COLO668 (cell line): ENCODE data around the gene DGKD.
"Not testable (repeated sequence)": the region's sequence is repeated elsewhere in the genome, so short reads cannot be mapped to it uniquely, and the experiment has no call there.

Experiments used
- DNase-seq: peaks from one replicate; lab custom pipeline; 2025; ENCODE audit not compliant: unreplicated experiment; lab: John Stamatoyannopoulos, UW

DGKD gene

DNA sequence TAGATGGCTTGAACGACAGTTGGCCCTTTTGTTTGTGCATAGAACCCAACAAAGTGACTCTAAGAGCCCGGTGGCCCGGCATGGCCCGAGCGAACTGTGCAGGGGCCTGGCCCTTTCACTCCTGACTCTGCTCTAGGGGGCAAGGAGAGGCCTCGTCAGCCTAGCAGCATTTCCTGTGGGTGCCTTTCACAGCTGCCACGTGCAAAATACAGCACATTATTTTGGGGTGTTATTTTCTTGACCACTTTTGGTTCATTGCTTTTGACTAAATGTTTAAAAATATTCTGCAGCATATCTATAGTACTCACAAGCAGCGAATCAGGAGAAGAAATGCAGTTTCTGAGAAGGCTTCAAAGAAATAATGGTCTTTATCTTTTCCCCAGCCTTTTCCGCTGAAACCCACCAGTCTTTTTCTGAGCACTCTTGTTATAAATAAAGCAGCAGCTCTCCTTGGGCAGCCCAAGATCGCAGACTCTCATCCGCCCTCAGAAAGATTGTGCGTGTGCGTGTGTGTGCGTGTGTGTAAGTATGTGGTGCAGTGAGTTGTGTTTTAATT is 31.3 kb downstream of the DGKD start:
- DNase-seq, result no peak

DNA sequence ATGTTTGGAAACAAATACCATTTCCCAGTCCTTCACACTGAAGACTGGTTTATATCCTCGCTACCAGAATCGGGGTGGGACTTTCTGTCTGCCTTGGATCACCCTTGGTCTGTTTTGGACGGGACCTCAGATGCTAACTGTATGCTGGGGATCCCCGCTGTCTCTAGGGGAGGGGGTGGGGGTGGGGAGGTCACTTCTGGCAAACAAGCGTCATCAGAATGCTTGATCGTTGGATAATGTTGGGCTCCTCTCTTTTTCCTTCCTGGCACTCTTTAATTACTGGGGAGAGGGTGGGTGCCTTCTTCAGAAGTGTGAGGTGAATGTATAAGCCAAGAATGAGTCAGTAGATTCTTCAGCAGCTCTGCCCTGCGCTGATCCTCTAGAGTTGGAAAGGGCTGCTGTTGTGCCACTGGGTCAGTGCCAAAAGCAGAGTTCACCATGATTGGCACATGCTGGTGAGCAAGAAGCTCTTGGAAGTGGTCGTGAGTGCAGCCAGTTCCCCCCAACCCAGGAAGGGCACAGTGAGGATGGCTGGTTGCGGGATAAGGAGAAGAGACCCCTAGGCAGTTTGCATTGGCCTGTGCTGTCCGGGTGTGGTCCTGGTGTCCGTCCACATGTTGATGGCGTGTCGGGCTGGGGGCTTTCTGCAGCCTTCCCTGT is 32.2 kb downstream of the DGKD start:
- DNase-seq, result no peak

DNA sequence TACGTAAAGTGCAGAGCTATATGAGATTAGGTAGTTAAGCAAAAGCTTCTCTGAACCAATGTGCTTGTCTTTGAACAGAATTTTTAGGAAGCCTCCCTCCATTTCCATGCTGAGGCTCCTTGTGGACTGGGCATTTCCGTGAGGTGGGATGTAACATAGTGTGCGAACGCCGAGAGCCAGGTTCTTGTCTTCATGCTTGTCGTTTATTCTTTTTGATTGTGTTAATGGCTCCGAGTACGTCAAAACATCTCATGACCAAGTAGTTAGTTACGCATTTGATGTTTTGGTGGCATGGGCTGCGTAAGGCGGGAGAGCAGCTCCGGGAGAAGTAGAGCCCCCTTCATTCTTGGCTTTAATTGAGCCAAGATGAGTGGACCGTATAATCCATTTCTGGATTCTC is 32.9 kb downstream of the DGKD start:
- DNase-seq, result no peak

DNA sequence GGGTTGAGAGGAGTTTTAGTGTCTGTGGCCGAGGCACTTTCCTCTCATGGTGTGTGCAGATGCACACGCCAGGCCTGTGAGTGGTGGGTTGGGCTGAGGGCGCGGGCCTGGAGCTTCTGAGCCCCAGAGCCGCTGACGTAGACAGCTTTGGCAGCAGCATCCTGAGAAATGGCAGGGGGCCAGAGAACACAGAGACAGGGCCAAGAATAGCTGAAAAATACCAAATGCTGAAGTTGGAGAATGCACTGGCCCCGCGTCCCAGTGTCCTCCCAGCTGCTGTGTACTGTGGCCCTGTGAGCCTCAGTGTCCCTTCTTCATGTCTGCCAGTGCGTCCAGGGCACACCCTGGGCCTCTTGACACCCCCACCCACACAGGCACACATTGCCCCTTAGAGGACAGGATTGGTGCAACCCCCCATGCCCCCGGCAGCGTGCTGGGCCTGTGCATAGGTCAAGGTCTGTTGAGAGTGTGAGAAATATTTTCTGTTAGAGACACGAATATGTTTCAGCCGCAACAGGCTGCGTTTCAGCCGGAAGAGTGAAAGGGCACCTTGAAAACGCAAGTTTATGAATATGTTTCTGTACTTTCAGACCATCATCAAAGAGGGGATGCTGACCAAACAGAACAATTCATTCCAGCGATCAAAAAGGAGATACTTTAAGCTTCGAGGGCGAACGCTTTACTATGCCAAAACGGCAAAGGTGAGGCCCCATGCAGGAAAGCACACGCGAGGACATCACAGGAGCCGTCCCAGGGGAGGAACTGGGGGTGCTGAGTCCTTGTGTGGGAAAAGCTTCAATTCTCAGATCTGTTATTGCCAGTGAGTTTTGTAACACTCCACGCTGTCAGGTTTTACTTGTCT is 33.6 kb downstream of the DGKD start:
- no peak for DNase-seq

DNA sequence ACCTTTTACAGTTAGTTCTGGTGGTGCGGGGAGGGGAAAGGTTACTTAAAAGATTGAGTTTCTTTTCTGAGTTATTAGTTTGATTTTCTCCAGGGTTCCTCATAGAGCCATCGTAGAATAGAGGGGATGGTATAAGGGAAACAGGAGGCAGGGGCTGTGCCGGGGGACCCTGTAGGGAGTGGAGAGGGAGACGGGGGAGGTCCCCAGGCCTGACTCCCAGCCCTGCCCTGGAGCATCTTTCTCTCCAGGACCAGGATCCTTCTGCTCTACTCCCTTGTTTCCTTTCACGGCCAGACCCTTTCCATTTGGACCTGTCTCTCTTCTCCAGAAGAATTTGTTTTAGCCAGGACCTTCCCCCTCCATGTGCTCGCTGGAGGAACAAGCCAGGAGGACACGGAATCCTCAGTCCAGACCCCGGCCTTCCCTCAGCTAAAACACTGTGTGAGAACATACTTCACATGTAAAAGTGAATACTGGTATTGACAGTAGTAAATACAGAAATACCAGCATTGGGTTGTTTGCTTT is 35.4 kb downstream of the DGKD start:
- DNase-seq, result no peak

DNA sequence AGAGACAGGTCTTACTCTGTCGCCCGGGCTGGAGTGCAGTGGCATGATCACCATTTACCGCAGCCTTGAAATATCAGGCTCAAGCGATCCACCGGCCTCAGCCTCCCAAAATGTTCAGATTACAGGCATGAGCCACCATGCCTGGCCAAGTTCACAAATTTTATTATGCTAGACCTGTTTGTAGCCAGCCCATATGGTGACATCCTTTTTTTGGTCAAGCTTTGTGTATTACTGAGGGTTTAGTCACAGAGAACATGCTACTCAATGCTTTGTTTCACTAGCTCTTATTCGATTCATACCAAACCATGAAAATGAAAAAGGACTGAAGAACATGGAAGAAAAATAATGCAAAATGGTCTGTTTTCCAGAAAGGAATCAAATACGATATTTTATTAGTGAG is 41.4 kb downstream of the DGKD start:
- DNase-seq, result no peak

DNA sequence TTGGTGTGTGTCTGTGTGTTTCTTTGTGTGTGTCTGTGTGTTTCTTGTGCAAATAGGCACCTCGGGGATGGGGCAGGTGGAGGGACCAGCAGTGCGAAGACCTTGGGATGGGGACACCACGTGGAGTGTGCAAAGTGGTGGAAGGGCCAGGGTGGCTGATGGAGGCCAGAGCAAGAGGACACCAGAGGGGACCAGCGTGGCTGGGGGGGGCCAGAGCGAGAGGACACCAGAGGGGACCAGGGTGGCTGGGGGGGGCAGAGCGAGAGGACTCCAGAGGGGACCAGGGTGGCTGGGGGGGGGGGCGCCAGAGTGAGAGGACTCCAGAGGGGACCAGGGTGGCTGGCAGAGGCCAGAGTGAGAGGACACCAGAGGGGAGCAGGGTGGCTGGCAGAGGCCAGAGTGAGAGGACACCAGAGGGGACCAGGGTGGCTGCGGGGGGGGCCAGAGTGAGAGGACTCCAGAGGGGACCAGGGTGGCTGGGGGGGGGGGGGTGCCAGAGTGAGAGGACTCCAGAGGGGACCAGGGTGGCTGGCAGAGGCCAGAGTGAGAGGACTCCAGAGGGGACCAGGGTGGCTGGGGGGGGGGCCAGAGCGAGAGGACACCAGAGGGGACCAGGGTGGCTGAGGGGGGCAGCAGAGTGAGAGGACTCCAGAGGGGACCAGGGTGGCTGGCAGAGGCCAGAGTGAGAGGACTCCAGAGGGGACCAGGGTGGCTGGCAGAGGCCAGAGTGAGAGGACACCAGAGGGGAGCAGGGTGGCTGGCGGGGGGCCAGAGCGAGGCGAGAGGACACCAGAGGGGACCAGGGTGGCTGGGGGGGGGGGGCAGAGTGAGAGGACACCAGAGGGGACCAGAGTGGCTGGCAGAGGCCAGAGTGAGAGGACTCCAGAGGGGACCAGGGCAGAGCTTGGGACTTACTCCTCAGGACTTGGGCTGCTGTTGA is 42.7 kb downstream of the DGKD start:
- DNase-seq, result not testable (repeated sequence)

DNA sequence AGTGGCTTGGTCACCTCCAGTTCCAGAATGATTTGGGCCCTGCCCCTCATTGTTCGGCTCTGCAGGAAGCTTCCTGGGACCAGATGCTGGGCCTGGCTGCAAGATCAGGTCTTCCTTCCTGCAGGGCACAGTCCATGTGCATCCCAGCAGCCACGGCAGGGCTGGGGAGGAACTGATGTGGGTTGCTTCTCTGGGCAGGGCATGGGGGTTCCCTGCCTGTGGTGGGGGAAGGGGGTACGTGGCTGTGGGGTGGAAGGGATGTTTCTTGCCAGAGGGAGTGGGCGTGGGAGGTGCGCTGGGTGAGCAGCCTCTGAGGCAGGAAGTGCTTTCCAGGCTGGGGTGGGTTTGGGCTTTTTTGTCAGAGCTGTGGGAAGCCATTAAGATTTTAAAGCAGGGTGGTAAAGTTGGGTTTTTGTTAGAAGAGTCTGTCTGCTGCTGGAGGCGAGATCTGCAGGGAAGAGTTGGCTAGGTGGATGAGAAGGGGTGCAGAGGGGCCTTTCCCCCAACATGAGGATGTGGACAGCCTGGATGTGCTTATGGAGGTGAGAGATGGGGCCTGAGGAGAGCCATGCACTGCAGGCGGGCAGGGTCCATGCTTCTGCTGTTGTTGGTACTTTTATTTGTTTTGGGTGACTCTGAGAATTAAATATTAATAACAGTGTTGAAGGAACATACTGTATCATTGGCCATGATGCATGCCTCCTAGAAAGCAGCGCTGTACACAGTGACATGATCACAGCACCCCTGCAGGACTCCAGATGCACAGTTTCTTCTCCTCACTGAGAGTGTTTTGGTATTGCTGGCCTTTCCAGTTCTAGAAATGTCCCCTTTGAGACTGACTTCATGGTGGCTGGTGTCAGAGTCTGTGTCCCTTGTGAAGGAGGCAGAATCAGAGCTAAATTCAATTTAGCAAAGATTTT is 45.3 kb downstream of the DGKD start:
- no peak for DNase-seq

DNA sequence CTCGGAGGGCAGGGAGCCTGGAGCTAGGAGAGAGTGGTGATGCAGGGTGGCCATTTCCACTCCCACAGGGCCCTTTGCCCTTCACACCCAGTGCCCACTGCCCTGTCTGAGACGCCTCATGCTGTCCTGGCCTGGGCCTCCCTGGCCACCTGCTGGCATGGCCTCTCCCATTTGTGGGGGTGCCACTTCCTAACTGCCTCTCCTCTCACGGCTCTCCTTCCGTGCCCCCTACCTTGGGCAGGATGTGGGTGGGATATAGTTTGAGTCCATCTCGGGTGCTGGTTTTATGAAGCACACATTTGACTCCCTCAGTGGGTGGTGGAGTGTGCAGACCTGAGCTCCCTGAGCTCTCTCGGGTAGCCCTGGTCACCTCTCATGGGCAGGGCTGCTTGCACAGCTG is 46.0 kb downstream of the DGKD start:
- no peak for DNase-seq

DNA sequence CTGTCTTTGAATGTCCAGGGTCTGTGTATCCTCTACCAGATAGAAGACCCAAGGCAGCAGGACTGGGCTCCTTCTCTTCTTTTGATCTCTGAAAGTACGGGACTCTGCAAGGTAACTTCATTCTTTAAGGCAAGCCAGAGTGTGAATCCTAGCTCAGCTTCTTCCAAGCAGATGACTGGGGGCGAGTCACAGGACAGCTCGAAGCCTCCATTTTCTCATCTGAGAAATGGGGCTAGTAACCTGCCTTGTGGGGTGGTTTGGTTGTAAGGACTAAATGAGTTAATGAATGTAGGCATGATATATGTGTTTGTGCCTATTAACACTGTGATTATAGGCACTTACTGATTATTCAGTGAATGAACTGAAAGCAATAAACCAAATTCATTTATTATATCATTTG is 46.7 kb downstream of the DGKD start:
- DNase-seq, result no peak

DNA sequence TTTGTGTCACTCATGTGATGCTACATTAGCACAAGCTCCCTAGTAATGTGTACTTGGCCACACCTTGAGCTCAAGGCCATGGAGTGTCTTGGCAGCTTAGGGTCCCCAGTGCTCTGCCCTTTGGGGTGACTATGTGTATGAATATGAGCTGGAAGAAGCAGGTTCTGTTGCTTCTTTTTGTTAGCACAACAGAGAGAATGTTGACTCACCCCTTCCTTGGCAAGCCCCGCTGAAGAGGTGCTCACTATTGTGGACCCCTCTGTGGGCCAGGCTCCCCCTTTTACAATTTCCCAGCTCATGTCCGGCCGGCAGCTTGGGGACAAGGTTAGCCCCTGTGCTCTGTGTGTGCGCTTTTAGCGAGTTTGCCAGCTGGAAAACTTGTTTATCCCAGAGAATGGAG is 48.1 kb downstream of the DGKD start:
- no peak for DNase-seq

DNA sequence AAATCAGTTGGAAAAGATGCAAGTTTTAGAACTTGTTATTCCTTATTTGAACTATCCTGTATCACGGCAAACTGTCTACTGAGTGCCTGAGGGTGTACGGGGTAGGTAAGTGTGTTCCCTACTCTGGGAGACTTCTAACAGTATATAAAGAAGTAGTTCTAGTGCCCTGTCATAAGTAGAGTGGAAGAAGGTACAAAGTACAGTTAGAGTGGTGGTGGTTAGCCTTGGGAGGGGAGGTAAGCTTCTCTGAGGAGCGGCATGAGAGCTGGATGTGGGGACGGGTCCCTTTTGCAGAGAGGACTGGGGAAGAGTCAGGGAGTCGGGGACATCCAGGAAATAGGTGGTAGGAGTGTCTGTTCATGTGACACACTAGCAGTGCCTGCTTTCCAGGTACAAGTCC is 48.5 kb downstream of the DGKD start:
- no peak for DNase-seq

DNA sequence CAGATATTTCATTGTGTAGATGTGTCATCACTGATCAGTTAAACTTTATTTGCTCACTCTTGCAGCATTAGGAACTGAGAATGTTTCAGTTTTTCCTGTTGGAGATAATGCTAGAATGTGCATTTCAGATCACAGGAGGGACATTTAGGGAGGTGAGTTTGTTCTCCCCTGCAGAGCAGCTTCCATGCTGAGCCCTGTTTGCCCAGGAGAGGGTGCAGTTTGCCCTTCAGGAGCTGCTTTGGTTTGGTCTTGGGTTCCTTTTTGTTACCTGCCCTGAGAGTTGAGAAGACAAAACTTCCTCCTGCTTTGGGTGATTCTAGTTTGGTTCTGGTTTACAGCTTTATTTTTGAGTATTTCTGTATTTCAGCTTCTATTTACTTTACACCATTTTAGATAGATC is 49.9 kb downstream of the DGKD start:
- peak; percentile 36 for DNase-seq

DNA sequence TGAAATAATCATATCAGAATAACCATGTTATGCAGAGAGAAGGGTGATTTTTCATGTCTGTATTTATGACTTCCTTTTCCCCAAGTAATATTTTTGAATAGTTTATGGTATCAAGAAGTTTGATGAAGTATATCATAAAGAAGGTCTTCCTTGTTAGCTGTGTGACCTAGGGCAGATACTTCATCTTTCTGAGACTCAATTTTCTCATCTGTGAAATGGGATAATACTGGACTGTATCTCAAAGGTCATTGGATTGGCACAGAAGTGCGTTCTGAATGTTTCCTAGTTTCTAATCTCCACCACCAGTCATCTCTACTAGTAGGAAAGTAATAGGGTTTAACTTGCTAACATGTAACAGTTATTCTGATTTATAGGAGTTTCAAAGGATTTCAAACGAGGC is 52.6 kb downstream of the DGKD start:
- DNase-seq, result no peak

DNA sequence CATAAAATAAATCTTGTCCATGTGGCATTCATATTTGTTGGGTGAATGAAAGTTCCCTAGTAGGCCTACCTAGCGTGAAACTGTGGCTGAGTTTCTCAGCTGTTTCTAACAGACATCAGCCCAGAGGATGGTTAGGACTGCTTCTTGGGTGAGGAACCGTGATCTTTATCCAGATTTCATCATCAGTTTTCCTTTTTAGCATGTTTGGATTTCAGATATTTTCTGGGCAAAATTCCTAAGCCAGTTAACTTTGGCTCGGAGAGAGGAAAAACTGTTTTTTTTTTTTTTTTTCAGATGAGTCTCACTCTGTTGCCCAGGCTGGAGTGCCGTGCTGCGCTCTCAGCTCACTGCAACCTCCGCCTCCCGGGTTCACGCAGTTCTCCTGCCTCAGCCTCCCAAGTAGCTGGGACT is 53.5 kb downstream of the DGKD start:
- no peak for DNase-seq

DNA sequence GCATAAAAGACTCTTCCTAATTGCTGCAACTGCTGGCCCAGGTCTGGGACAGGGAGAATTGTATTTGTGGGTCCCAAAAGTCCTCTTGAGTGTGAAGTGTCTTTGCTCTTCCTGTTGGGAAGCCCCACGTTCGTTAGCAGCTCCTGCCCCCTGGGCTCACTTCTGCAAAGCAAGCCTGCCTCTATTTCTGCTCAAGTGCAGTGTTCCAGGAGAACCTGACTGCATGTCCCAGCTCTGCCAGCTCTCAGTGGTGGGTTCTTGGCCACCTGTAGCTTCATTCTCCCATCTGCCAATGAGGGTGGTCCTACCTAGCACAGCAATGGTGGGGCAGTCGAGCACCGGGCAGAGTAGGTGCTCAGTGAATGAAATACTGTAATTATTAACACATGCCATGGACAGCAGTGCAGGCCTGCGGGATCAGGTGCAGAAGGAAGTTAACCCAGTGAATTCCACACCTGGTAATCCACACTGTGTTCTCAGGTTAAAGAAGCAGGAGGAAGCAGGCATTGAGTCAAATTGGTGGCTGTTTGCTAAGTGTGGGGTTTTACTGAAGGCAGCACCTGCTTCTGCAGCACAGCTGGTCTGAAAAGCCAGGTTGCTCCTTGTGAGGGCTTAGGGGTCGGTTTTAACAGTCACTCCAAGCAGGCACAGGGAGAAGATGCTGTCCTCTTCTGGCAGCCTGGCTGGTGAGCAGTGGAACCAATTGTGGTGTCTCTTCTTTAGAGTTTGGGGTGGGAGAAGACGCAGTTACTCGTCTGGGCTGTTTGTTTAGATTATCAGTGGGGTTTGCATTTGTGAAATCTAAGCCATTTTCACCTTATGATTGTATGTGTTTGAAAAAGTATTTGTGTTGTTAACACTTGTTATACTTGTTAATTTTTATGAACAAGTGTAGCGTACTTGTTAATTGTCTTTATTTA is 54.3 kb downstream of the DGKD start:
- DNase-seq, result peak; percentile 44

DNA sequence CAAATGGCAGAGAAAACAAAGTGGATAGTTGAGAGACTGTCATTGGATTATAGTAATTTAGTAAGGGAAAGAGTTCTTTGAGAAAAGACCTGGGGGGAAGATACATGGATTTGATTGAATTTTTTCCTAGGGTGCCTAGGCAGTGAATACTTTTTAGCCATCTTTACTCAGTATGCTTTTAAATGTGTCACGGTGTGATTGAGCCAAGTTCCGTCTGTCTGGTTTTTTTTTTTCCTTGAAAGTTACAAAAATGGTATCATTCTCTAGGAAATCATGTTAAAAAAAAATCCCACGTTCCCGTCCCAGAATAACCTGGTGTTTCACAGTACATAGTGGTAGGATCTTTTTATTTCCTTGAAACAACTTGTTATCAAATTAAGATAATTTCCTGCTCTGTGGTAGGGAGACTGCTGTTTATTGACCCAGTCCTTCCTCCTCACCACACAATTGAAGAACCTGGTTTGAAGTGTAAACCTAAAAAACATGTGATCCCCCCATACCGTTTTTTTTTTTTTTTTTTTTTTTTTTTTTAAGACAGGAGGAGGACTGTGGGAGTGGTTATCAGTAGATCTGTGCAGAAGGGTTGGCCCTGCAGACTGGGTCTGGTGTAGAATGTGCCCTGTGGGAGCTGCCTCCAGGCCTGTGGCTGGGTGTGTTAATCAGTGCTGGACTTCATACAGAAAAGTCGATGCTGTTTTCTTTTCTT is 55.1 kb downstream of the DGKD start:
- no peak for DNase-seq

DNA sequence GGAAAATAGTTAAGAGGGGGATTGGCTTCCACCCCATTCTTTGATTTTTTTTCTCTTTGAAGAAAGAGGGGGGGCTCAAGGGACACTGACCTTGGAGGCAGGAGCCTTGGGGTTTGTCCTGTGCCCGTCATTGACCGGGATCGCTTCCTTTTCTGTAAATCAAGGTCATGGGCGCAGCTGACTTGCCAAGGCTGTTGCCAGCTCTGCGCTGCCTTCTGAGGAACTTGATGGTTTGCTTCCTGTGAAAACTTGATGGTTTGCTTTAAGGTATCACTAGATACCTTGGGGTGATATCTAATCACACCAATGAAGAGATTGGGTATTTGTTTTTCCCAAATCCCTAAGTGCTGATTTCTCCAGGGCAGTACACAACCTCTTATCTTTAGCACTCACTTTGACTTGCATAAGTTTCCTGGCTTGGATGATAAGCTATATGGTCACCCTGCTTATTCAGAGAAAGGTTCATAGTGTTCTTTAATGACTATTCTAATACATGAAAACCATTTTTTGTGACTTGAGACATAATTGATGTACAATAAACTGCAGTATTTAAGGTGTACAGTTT is 56.0 kb downstream of the DGKD start:
- DNase-seq, result no peak
